ENCODE data around the gene BRWD1. TPM values are rescaled to one million over a fixed set of nuclear protein-coding genes. Genes with fewer than 3 reads are reported as not detected.

BRWD1 gene
- total RNA-seq, 1 donor: 54.0 TPM

DNA sequence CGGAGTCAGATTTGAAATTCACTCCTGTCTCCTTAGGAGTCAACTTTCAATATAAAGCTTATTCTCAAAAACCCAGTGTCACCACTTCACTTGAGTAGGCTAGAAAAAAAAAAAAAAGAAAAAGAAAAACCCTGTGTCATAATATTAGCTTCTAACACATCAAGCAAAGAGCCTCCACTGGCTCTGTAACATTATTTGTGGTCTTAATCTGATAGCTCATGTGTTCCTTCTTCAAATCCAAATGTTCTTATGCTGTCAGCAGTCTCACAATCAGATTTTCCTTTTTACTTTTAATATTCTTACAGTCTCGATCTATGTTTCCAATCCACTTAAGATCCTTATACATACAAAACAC is 104.1 kb downstream of the BRWD1 start:
- TF ChIP-seq, protein P1, sequence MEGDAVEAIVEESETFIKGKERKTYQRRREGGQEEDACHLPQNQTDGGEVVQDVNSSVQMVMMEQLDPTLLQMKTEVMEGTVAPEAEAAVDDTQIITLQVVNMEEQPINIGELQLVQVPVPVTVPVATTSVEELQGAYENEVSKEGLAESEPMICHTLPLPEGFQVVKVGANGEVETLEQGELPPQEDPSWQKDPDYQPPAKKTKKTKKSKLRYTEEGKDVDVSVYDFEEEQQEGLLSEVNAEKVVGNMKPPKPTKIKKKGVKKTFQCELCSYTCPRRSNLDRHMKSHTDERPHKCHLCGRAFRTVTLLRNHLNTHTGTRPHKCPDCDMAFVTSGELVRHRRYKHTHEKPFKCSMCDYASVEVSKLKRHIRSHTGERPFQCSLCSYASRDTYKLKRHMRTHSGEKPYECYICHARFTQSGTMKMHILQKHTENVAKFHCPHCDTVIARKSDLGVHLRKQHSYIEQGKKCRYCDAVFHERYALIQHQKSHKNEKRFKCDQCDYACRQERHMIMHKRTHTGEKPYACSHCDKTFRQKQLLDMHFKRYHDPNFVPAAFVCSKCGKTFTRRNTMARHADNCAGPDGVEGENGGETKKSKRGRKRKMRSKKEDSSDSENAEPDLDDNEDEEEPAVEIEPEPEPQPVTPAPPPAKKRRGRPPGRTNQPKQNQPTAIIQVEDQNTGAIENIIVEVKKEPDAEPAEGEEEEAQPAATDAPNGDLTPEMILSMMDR (IDR thresholded peaks at IDR 0.05; ENCODE audit: insufficient read depth, low read length): no peak
- DNase-seq (ENCODE audit: low read depth): no peak
- no peak overlapping the region for H3K4me3 ChIP-seq (ENCODE audit: low read depth, low read length)

DNA sequence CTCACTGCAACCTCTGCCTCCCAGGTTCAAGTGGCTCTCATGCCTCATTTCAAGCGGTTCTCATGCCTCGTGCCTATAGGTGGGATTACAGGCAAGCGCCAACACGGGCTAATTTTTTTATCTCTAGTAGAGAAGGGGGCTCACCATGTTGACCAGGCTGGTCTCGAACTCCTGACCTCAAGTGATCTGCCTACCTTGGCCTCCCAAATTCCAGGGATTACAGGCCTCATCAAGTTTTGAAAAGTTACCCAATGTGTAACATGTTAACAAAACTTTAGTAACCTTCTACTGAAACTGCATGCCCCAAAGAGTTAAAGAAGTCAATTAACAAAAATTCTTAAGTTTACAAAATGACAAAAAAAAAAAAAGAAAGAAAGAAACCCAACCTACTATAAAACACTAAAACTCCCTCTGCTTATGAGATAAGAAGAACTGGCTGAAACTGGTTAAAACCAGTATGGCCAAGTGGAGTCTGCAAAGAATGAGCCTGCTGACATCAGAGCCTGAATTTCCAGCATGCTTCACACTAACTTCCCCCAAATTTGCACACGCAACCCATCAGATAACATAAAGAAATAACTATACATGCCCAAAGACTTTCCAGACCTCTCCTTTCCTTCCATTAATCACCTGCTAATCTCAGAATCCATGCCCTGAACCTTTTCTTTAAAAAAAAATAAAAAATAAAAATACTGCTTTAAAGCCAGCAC is 104.7 kb downstream of the BRWD1 start:
- TF ChIP-seq, protein P1 (IDR thresholded peaks at IDR 0.05; ENCODE audit: insufficient read depth, low read length): no peak
- DNase-seq (ENCODE audit: low read depth): peak; percentile 64

DNA sequence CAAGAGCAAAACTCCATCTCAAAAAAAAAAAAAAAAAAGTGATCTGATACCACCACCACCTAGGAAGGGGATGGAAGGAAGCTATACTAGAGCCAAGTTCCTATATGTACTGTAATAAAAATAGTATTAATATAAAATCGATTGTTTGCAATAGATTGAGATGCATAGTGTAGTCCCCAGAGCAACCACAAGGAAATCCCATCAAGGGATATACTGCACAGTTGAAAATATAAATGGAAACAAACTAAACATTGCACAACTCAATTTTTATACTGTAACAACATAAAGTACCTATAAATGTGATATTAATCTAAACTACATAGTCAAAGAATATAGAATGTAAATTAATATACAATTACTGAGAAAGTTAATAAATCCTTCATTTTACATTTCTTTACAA is 109.3 kb downstream of the BRWD1 start:
- H3K4me3 ChIP-seq (ENCODE audit: low read depth, low read length): no peak overlapping the region
- DNase-seq (ENCODE audit: low read depth): no peak
- TF ChIP-seq, protein P1 (IDR thresholded peaks at IDR 0.05; ENCODE audit: insufficient read depth, low read length): peak; percentile 52

More for the DNA sequence above, 104.7 kb downstream of the BRWD1 start:
- no peak overlapping the region for H3K4me3 ChIP-seq (ENCODE audit: low read depth, low read length)

DNA sequence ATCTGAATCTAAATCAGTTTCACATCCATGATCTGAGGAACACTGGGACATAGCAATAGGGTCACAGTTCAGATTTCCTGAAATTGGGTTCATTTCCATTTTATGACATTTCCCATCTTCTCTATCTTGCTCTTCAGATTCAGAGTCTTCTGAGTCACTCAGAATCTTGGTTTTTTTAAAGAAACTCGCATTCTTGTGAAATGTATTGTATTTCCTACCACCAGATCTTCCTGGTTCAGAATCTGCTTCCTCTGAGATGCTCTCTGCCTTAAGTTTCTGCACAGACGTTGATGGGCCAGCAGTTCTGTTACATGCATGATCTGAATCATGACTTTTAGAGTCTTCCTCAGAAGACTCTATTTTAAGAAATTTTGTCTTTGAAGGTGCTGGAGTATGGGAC is 114.6 kb downstream of the BRWD1 start:
- no peak for DNase-seq (ENCODE audit: low read depth)
- no peak overlapping the region for H3K4me3 ChIP-seq (ENCODE audit: low read depth, low read length)
- TF ChIP-seq, protein P1 (IDR thresholded peaks at IDR 0.05; ENCODE audit: insufficient read depth, low read length): no peak

DNA sequence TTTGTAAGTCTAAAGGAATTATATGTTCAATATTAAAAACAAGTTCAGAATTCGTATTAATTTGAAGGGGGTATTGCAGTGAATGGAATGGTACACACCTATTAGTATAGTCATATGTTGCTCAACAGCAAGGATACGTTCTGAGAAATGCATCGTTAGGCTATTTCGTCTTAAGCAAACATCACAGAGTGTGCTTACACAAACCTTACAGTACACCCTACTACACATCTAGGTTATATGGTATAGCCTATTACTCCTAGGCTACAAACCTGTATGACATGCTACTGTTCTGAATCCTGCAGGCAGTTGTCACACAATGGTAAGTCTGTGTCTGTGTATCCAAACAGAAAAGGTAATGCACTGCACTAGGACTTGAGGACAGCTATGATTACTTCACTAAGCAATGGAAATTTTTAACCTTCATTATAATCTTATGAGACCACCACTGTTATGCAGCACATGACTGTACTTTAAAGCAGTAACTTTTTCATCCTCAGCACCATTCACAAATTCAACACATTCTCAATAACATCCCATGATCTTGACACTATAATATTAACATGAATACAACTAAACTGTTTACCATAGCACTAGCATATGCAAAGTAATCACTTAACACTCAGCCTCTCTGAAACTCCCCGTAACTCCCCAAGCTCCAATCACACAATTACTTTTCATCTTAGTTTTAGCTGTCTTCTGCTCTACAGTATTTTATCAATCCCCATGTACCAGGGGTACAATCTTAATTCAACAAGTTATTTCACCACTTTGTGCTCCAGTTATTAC is 115.8 kb downstream of the BRWD1 start:
- DNase-seq (ENCODE audit: low read depth): no peak

DNA sequence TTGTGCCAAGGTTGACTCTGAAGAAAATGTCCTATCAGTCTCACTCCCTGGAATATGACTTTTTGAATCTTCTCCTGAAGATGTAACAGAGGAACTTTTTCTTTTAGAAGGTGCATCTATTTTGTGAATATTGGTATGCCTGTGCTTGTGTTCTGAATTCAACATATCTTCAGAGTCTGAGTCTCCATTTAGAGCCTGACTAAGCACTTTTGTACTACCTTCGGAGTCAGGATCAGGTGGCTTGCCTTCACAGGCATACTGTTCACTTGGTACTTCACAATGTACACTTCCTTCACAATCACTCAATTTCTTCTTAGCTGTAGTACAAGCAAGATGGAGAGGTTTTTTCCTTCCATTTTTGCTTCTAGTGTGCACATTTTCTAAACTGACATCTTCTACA is 116.6 kb downstream of the BRWD1 start:
- no peak overlapping the region for H3K4me3 ChIP-seq (ENCODE audit: low read depth, low read length)
- TF ChIP-seq, protein P1 (IDR thresholded peaks at IDR 0.05; ENCODE audit: insufficient read depth, low read length): no peak
- DNase-seq (ENCODE audit: low read depth): no peak

More for the DNA sequence above, 115.8 kb downstream of the BRWD1 start:
- TF ChIP-seq, protein P1 (IDR thresholded peaks at IDR 0.05; ENCODE audit: insufficient read depth, low read length): no peak
- H3K4me3 ChIP-seq (ENCODE audit: low read depth, low read length): no peak overlapping the region

Measured in fibroblast of the aortic adventitia (primary cell).